ENCODE measurements around the gene ATF2.

ATF2 gene

GRCh38 chr2:175181877-175182308 lies 13.9 kb upstream of the ATF2 start:
- Histone ChIP-seq H3K9me3 (ENCODE audit: severe bottlenecking) (no peaks in the 10 kb centered on the region), H3K27me3 (ENCODE audit: insufficient read depth, poor library complexity, severe bottlenecking) (no peaks in the 10 kb centered on the region), H3K36me3 (ENCODE audit: low read depth) (peaks cover 39% of the 10 kb centered on the region), H3K4me1 (ENCODE audit: insufficient read depth, poor library complexity, severe bottlenecking) (no peaks in the 10 kb centered on the region), H3K4me3 (ENCODE audit: severe bottlenecking) (peak overlapping the region; percentile 62), H3K27ac (ENCODE audit: poor library complexity, severe bottlenecking) (peak overlapping the region; percentile 64)
- ATAC-seq (ENCODE audit: low read depth) (no peak), DNase-seq (ENCODE audit: low spot score) (no peak)
- TF ChIP-seq CTCF (IDR thresholded peaks at IDR 0.05; ENCODE audit: poor library complexity, severe bottlenecking) = no peak

- H3K36me3 ChIP-seq (ENCODE audit: low read depth) = peaks cover 45% of the 10 kb centered on the region
- DNase-seq (ENCODE audit: low spot score) (peak; percentile 91), ATAC-seq (ENCODE audit: low read depth) (peak; percentile 87)
- peak within 1 kb of the TSS; percentile 62 for H3K4me3 ChIP-seq (ENCODE audit: severe bottlenecking)
- no peaks in the 10 kb centered on the region for H3K27me3 ChIP-seq (ENCODE audit: insufficient read depth, poor library complexity, severe bottlenecking)
- H3K4me1 ChIP-seq (ENCODE audit: insufficient read depth, poor library complexity, severe bottlenecking) = no peaks in the 10 kb centered on the region
- no peaks in the 10 kb centered on the region for H3K9me3 ChIP-seq (ENCODE audit: severe bottlenecking)
- peak; percentile 16 for TF ChIP-seq CTCF (IDR thresholded peaks at IDR 0.05; ENCODE audit: poor library complexity, severe bottlenecking)
- peak within 1 kb of the TSS; percentile 64 for H3K27ac ChIP-seq (ENCODE audit: poor library complexity, severe bottlenecking)
These were observed 13.3 kb upstream of the ATF2 start, which contains the start of gene ATP5MC3 for GRCh38 chr2:175181104-175181876. Gene ATP5MC3 (minus strand): TSS chr2:175181710. CDS start chr2:175181393, 317 bp downstream.

GRCh38 chr2:175180701-175181103 lies 12.7 kb upstream of the ATF2 start:
- no peaks in the 10 kb centered on the region for H3K4me1 ChIP-seq (ENCODE audit: insufficient read depth, poor library complexity, severe bottlenecking)

GRCh38 chr2:175176624-175177023 lies 8.6 kb upstream of the ATF2 start:
- H3K27ac ChIP-seq (ENCODE audit: poor library complexity, severe bottlenecking) = no peak overlapping the region
- no peak overlapping the region for H3K4me3 ChIP-seq (ENCODE audit: severe bottlenecking)
- DNase-seq (ENCODE audit: low spot score) (no peak), ATAC-seq (ENCODE audit: low read depth) (no peak)
- no peak for TF ChIP-seq CTCF (IDR thresholded peaks at IDR 0.05; ENCODE audit: poor library complexity, severe bottlenecking)
- no peaks in the 10 kb centered on the region for H3K4me1 ChIP-seq (ENCODE audit: insufficient read depth, poor library complexity, severe bottlenecking)
- no peaks in the 10 kb centered on the region for H3K9me3 ChIP-seq (ENCODE audit: severe bottlenecking)
- H3K27me3 ChIP-seq (ENCODE audit: insufficient read depth, poor library complexity, severe bottlenecking) = no peaks in the 10 kb centered on the region
- H3K36me3 ChIP-seq (ENCODE audit: low read depth) = peaks cover 70% of the 10 kb centered on the region

More at GRCh38 chr2:175180701-175181103, 12.7 kb upstream of the ATF2 start:
- H3K4me3 ChIP-seq (ENCODE audit: severe bottlenecking) = peak overlapping the region; percentile 62
- H3K36me3 ChIP-seq (ENCODE audit: low read depth) = peaks cover 50% of the 10 kb centered on the region
- no peak for TF ChIP-seq CTCF (IDR thresholded peaks at IDR 0.05; ENCODE audit: poor library complexity, severe bottlenecking)
- no peaks in the 10 kb centered on the region for H3K9me3 ChIP-seq (ENCODE audit: severe bottlenecking)
- DNase-seq (ENCODE audit: low spot score) = no peak
- H3K27me3 ChIP-seq (ENCODE audit: insufficient read depth, poor library complexity, severe bottlenecking) = no peaks in the 10 kb centered on the region
- peak; percentile 79 for ATAC-seq (ENCODE audit: low read depth)
- H3K27ac ChIP-seq (ENCODE audit: poor library complexity, severe bottlenecking) = peak overlapping the region; percentile 64

- H3K4me3 ChIP-seq (ENCODE audit: severe bottlenecking) = no peak overlapping the region
- no peaks in the 10 kb centered on the region for H3K27me3 ChIP-seq (ENCODE audit: insufficient read depth, poor library complexity, severe bottlenecking)
- H3K36me3 ChIP-seq (ENCODE audit: low read depth) = peaks cover 70% of the 10 kb centered on the region
- no peaks in the 10 kb centered on the region for H3K9me3 ChIP-seq (ENCODE audit: severe bottlenecking)
- peak; percentile 41; the same call in 1 of the 3 replicates for ATAC-seq (ENCODE audit: low read depth)
- no peak for DNase-seq (ENCODE audit: low spot score)
- H3K27ac ChIP-seq (ENCODE audit: poor library complexity, severe bottlenecking) = no peak overlapping the region
- H3K4me1 ChIP-seq (ENCODE audit: insufficient read depth, poor library complexity, severe bottlenecking) = no peaks in the 10 kb centered on the region
- TF ChIP-seq CTCF (IDR thresholded peaks at IDR 0.05; ENCODE audit: poor library complexity, severe bottlenecking) = no peak
These were observed 7.9 kb upstream of the ATF2 start for GRCh38 chr2:175175896-175176295.

All from RWPE2 (cell line).